HCT116 (cell line): Measurements from ENCODE around the gene ADNP. TPM values are rescaled to one million over a fixed set of nuclear protein-coding genes. Genes with fewer than 3 reads are reported as not detected.

Experiments used
- ATAC-seq: fragments of 200-7000 bp; cut with Tn5 transposase; 2 replicates; pipeline ENCODE4 v1.9.1; 2020; ENCODE audit warnings: mild to moderate bottlenecking, moderate library complexity
- BruUV-seq: library from RNA; stranded (reverse); fragments of 400-500 nt; replicated peaks from 2 replicates; lab custom pipeline; 2021; lab: Mats Ljungman, UMichigan
- CTCF ChIA-PET: fragments of 300-600 bp; sonication (Branson Sonifier 250); formaldehyde crosslinking; loops from one replicate; lab custom pipeline; 2021; ENCODE audit warnings: antibody characterized with exemption; lab: Charles Lee
- POLR2A ChIA-PET: fragments of 300-600, 350-600 bp; sonication (Branson Sonifier 250); formaldehyde crosslinking; loops from one replicate; lab custom pipeline; 2021; ENCODE audit warnings: antibody characterized with exemption; lab: Charles Lee
- RAD21 ChIA-PET, 2 experiments: fragments of 300-600 bp; sonication (Branson Sonifier 250); formaldehyde crosslinking; loops; one replicate each; lab custom pipeline; 2023; ENCODE audit warnings: low total read pairs in 2 of 2; ENCODE audit not compliant: uncharacterized antibody in 2 of 2, unreplicated experiment in 2 of 2, low non-redundant PET in 1 of 2; lab: Charles Lee
- DNase-seq: peaks from one replicate; pipeline ENCODE4 v3.0.0-alpha.2; 2010; ENCODE audit warnings: low read depth, low spot score
- H2AFZ ChIP-seq: fragments of 200-600 bp; shearing (Covaris generic), sonication (generic); 2 replicates; pipeline ENCODE4 v1.6.1; 2017; ENCODE audit warnings: low read depth, mixed run types, mixed read lengths, antibody characterized with exemption, low read length; ENCODE audit not compliant: poor library complexity, severe bottlenecking
- H3K27ac ChIP-seq: 2 replicates; pipeline ENCODE4 v1.5.1; 2012; ENCODE audit warnings: low read depth, low read length
- H3K27me3 ChIP-seq: fragments of 200-600 bp; sonication (generic); 2 replicates; pipeline ENCODE4 v1.6.1; 2016; ENCODE audit warnings: mixed run types, low read length, mixed read lengths; ENCODE audit not compliant: insufficient read depth
- H3K36me3 ChIP-seq, 2 experiments: fragments of 200-500 bp in 1 of 2; fragments of 200-600 bp in 1 of 2; sonication (Bioruptor generic) in 1 of 2; sonication (generic) in 1 of 2; 2 replicates each; pipeline versions ENCODE4 v1.5.1 to v1.6.1; 2014 to 2016; ENCODE audit warnings: low read length in 2 of 2, inconsistent platforms in 1 of 2, mixed read lengths in 1 of 2, mixed run types in 1 of 2; ENCODE audit not compliant: insufficient read depth in 2 of 2, control insufficient read depth in 1 of 2
- H3K4me1 ChIP-seq, 2 experiments: fragments of 200-600 bp in 1 of 2; sonication (generic) in 1 of 2; 2 replicates each; pipeline versions ENCODE4 v1.5.1 to v1.6.1; 2012 to 2017; ENCODE audit warnings: low read length in 2 of 2, inconsistent platforms in 1 of 2, mild to moderate bottlenecking in 1 of 2, mixed read lengths in 1 of 2, mixed run types in 1 of 2, moderate library complexity in 1 of 2; ENCODE audit not compliant: insufficient read depth in 2 of 2, control insufficient read depth in 1 of 2
- H3K4me2 ChIP-seq: fragments of 200-600 bp; sonication (generic); 2 replicates; pipeline ENCODE4 v1.6.1; 2017; ENCODE audit warnings: mixed run types, low read length, mixed read lengths
- H3K4me3 ChIP-seq, 2 experiments: fragments of 200-600 bp in 1 of 2; sonication (generic) in 1 of 2; replicated peaks in 1 of 2; 2 replicates each; pipeline ENCODE4 v1.5.1; 2011 to 2016; ENCODE audit warnings: low read length in 2 of 2, control low read depth in 1 of 2, low read depth in 1 of 2, mild to moderate bottlenecking in 1 of 2, mixed read lengths in 1 of 2, mixed run types in 1 of 2
- H3K79me2 ChIP-seq: fragments of 200-600 bp; sonication (generic); 2 replicates; pipeline ENCODE4 v1.6.1; 2017; ENCODE audit warnings: mild to moderate bottlenecking, mixed run types, low read length, moderate library complexity, mixed read lengths; ENCODE audit not compliant: insufficient read depth
- H3K9ac ChIP-seq: fragments of 200-600 bp; sonication (generic); 2 replicates; pipeline ENCODE4 v1.6.1; 2016; ENCODE audit warnings: low read length, mixed read lengths
- H3K9me2 ChIP-seq: fragments of 200-600 bp; sonication (generic), shearing (Covaris generic); 2 replicates; pipeline ENCODE4 v1.6.1; 2017; ENCODE audit warnings: mixed run types, mild to moderate bottlenecking, moderate library complexity; ENCODE audit not compliant: insufficient read depth
- H3K9me3 ChIP-seq, 2 experiments: fragments of 200-500 bp in 1 of 2; fragments of 200-600 bp in 1 of 2; sonication (Bioruptor generic) in 1 of 2; sonication (generic) in 1 of 2; 2 replicates each; pipeline ENCODE4 v1.6.1; 2014 to 2017; ENCODE audit warnings: low read length in 2 of 2, mixed read lengths in 2 of 2, inconsistent platforms in 1 of 2, low read depth in 1 of 2, mild to moderate bottlenecking in 1 of 2, mixed run types in 1 of 2, moderate library complexity in 1 of 2; ENCODE audit not compliant: control insufficient read depth in 1 of 2, insufficient read depth in 1 of 2
- H4K20me1 ChIP-seq: fragments of 200-600 bp; sonication (generic), shearing (Covaris generic); 2 replicates; pipeline ENCODE4 v1.6.1; 2017; ENCODE audit warnings: mixed run types, mild to moderate bottlenecking, moderate library complexity; ENCODE audit not compliant: insufficient read depth
- ATF3 ChIP-seq: IDR thresholded peaks from 2 replicates; pipeline ENCODE4 v1.6.1; 2012
- CBX3 ChIP-seq: IDR thresholded peaks from 2 replicates; pipeline ENCODE4 v1.6.1; 2012; ENCODE audit warnings: low read depth
- REST ChIP-seq: IDR thresholded peaks from 2 replicates; pipeline ENCODE4 v1.6.1; 2012; ENCODE audit warnings: low read depth
- ZNF274 ChIP-seq: fragments of 200-500 bp; sonication (Bioruptor generic); IDR thresholded peaks from 2 replicates; pipeline ENCODE4 v1.6.1; 2014; ENCODE audit warnings: mild to moderate bottlenecking, low read depth, low read length, inconsistent platforms
- intact Hi-C: fragments of 100-400 bp; cut with micrococcal nuclease; formaldehyde crosslinking; loops from 2 replicates; pipeline ENCODE4 v1.10.0; 2022
- total RNA-seq: library from RNA; stranded (reverse); gene quantifications from one replicate; pipeline ENCODE4 v1.2.1, GENCODE V29; 2021; ENCODE audit not compliant: unreplicated experiment

The ADNP gene
- total RNA-seq, 1 experiment from 2014 or later: 85.9 TPM

- ChIA-PET RAD21 (no interaction called here), POLR2A (no interaction called here), CTCF (interaction anchor here (1.0 kb wide), 1 partner anchor 130 kb away, joined by 4 read pairs; the partner anchor contains the start of gene BCAS4)
- Histone ChIP-seq H3K4me2 (no peak overlapping the region), H4K20me1 (peaks cover 73% of the 10 kb centered on the region; the same call in 1 of the 2 replicates), H3K4me1 (peaks cover 2 to 12% of the 10 kb centered on the region in 2 experiments; a peak in 3 of 4 replicates), H3K4me3 (no peak overlapping the region), H3K27me3 (no peaks in the 10 kb centered on the region), H3K9me2 (no peaks in the 10 kb centered on the region), H3K9ac (no peak overlapping the region), H3K27ac (no peak overlapping the region), H3K36me3 (peaks cover 33 to 60% of the 10 kb centered on the region in 2 experiments), H2AFZ (no peak overlapping the region), H3K79me2 (peaks cover 100% of the 10 kb centered on the region), H3K9me3 (no peaks in the 10 kb centered on the region)
- no peak for DNase-seq
- intact Hi-C loops: no loop called here
- TF ChIP-seq ZNF274 (no peak), ATF3 (no peak), CBX3 (no peak), REST (no peak)
- no peak for ATAC-seq
- no TSS peak for BruUV-seq
These were observed 6.8 kb downstream of the ADNP start for GRCh38 chr20:50924261-50924920.
